ENCODE data around the gene QPRT. TPM values are rescaled to one million over a fixed set of nuclear protein-coding genes. Genes with fewer than 3 reads are reported as not detected.
"Not testable (repeated sequence)": the region's sequence is repeated elsewhere in the genome, so short reads cannot be mapped to it uniquely, and the experiment has no call there.

Gene QPRT
- total RNA-seq, 1 experiment from 2014 or later: 27.9 TPM

DNA sequence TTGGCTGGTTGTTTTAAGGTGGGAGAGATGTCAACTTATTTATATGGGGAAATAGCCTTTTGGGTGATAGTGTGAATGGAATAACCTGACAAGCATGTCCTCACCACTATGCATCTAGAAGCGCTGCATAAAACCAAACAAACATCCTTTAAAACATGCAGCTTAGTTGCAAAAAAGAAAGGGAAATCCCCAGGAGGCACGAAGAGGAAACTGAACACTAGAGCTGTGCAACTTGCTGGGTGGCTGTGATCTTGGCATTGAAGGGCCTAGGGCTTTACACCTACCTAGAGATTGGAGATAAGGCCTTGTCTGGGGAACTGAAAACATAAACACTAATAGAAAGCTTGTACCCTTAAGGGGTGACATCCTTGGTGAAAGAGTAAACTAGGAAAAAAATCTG lies 59.5 kb downstream of the QPRT start:
- in situ Hi-C loops (cut with HindIII; ENCODE audit: low pct_unique_long_range_greater_than_20kb, low sequenced_read_pairs): no loop called here

DNA sequence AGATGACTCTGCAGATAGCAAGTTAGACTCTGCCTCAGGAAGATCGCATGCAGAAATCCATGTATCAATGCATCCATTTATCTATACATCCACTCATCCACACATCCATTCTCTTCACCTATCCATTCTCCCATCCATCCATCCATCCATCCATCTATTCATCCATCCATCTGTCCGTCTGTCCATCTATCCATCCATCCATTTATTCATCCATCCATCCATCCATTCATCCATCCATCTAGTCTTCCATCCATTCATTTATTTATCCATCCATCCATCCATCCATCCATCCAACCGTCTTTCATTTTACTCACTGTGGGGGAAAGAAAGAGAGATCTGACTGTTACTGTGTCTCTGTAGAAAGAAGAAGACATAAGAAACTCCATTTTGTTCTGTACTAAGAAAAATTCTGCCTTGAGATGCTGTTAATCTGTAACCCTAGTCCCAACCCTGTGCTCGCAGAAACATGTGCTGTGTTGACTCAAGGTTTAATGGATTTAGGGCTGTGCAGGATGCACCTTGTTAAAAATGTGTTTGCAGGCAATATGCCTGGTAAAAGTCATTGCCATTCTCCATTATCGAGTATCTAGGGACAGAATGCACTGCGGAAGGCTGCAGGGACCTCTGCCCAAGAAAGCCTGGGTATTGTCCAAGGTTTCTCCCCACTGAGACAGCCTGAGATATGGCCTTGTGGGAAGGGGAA lies 61.1 kb downstream of the QPRT start:
- CTCF ChIA-PET; H3K27me3 ChIP-seq (ENCODE audit: control insufficient read depth, insufficient read depth, low read length); DNase-seq (ENCODE audit: low read depth, low spot score); H3K9me3 ChIP-seq (ENCODE audit: control insufficient read depth, insufficient read depth, low read depth, low read length); BruUV-seq (replicated peaks); POLR2A ChIA-PET; H3K36me3 ChIP-seq (ENCODE audit: control insufficient read depth, insufficient read depth, low read length); intact Hi-C loops (cut with micrococcal nuclease; ENCODE audit: unreplicated experiment); H3K4me3 ChIP-seq (ENCODE audit: low read depth in 2 of 2, low read length in 2 of 2); ATAC-seq; in situ Hi-C loops (cut with HindIII; ENCODE audit: low pct_unique_long_range_greater_than_20kb, low sequenced_read_pairs); H3K27ac ChIP-seq (ENCODE audit: low read length); H3K4me1 ChIP-seq (ENCODE audit: control insufficient read depth, insufficient read depth, low read length): not testable (repeated sequence)

More for the DNA sequence above, 59.5 kb downstream of the QPRT start:
- DNase-seq (ENCODE audit: low read depth, low spot score) (no peak), ATAC-seq (no peak)
- intact Hi-C loops (cut with micrococcal nuclease; ENCODE audit: unreplicated experiment): no loop called here
- BruUV-seq (replicated peaks): no TSS peak
- ChIA-PET POLR2A (interaction anchor here (0.6 kb wide), 1 partner anchor 125 kb away, joined by 12 read pairs; no protein-coding TSS in a partner anchor), CTCF (no interaction called here)
- Histone ChIP-seq H3K4me1 (ENCODE audit: control insufficient read depth, insufficient read depth, low read length) (no peaks in the 10 kb centered on the region), H3K9me3 (ENCODE audit: control insufficient read depth, insufficient read depth, low read depth, low read length) (no peaks in the 10 kb centered on the region), H3K4me3 (ENCODE audit: low read depth in 2 of 2, low read length in 2 of 2) (no peak overlapping the region), H3K27me3 (ENCODE audit: control insufficient read depth, insufficient read depth, low read length) (no peaks in the 10 kb centered on the region), H3K36me3 (ENCODE audit: control insufficient read depth, insufficient read depth, low read length) (no peaks in the 10 kb centered on the region), H3K27ac (ENCODE audit: low read length) (no peak overlapping the region)
- TF ChIP-seq POLR2AphosphoS5 (IDR thresholded peaks at IDR 0.05; ENCODE audit: low read depth, low read length): no peak
- TF ChIP-seq REST (IDR thresholded peaks at IDR 0.05; ENCODE audit: insufficient read depth in 1 of 2, low read depth in 2 of 2, low read length in 1 of 2): no peak
- TF ChIP-seq TCF7L2 (IDR thresholded peaks at IDR 0.05; ENCODE audit: low read depth, low read length): no peak
- no peak for TF ChIP-seq SIN3A (IDR thresholded peaks at IDR 0.05; ENCODE audit: borderline replicate concordance, insufficient read depth, low read depth, low read length)
- TF ChIP-seq CTCF (IDR thresholded peaks at IDR 0.05): no peak

GRCh38 chr16:29740630-29741015 lies 61.6 kb downstream of the QPRT start:
- H3K4me1 ChIP-seq (ENCODE audit: control insufficient read depth, insufficient read depth, low read length); H3K27me3 ChIP-seq (ENCODE audit: control insufficient read depth, insufficient read depth, low read length); DNase-seq (ENCODE audit: low read depth, low spot score); BruUV-seq (replicated peaks); CTCF ChIA-PET; intact Hi-C loops (cut with micrococcal nuclease; ENCODE audit: unreplicated experiment); H3K9me3 ChIP-seq (ENCODE audit: control insufficient read depth, insufficient read depth, low read depth, low read length); in situ Hi-C loops (cut with HindIII; ENCODE audit: low pct_unique_long_range_greater_than_20kb, low sequenced_read_pairs); POLR2A ChIA-PET; H3K36me3 ChIP-seq (ENCODE audit: control insufficient read depth, insufficient read depth, low read length); ATAC-seq; H3K4me3 ChIP-seq (ENCODE audit: low read depth in 2 of 2, low read length in 2 of 2); H3K27ac ChIP-seq (ENCODE audit: low read length): not testable (repeated sequence)
